Mesenchymal stem cell (in vitro differentiated cells and primary cell): ENCODE data around the gene CDKN2B.
A peak's percentile ranks its signal among the peaks of the same experiment; 100 is the strongest.

Experiments
- DNase-seq: peaks from one replicate; pipeline ENCODE4 v3.0.0-alpha.2; 2013
- H2AFZ ChIP-seq: one replicate; pipeline ENCODE4 v1.6.1; 2013; ENCODE audit warnings: low read depth, mild to moderate bottlenecking, control low read depth, inconsistent platforms, low read length, moderate library complexity
- H2AK5ac ChIP-seq: 2 replicates; pipeline ENCODE4 v1.6.1; 2013; ENCODE audit warnings: low read length, moderate library complexity, mild to moderate bottlenecking, inconsistent platforms; ENCODE audit not compliant: severe bottlenecking
- H2BK120ac ChIP-seq: one replicate; pipeline ENCODE4 v1.6.1; 2013; ENCODE audit warnings: low read depth, mild to moderate bottlenecking, inconsistent platforms, low read length, moderate library complexity
- H2BK12ac ChIP-seq, 2 experiments: one replicate each; pipeline ENCODE4 v1.6.1; 2013; ENCODE audit warnings: inconsistent platforms in 2 of 2, low read length in 2 of 2, mild to moderate bottlenecking in 2 of 2, moderate library complexity in 2 of 2, control low read depth in 1 of 2
- H2BK15ac ChIP-seq: one replicate; pipeline ENCODE4 v1.6.1; 2013; ENCODE audit warnings: mild to moderate bottlenecking, low read depth, inconsistent platforms; ENCODE audit not compliant: poor library complexity, severe bottlenecking
- H2BK5ac ChIP-seq: 2 replicates; pipeline ENCODE4 v1.6.1; 2013; ENCODE audit warnings: low read depth, mild to moderate bottlenecking, low read length, control low read depth, inconsistent platforms; ENCODE audit not compliant: poor library complexity, severe bottlenecking
- H3K14ac ChIP-seq, 2 experiments: one replicate each; pipeline ENCODE4 v1.6.1; 2013; ENCODE audit warnings: inconsistent platforms in 2 of 2, low read length in 2 of 2, control low read depth in 1 of 2, mild to moderate bottlenecking in 1 of 2, moderate library complexity in 1 of 2
- H3K18ac ChIP-seq, 2 experiments: one replicate each; pipeline ENCODE4 v1.6.1; 2013; ENCODE audit warnings: inconsistent platforms in 2 of 2, low read length in 2 of 2, control low read depth in 1 of 2, low read depth in 1 of 2, mild to moderate bottlenecking in 1 of 2
- H3K23ac ChIP-seq, 2 experiments: one replicate each; pipeline ENCODE4 v1.6.1; 2013; ENCODE audit warnings: inconsistent platforms in 2 of 2, low read length in 2 of 2, mild to moderate bottlenecking in 2 of 2, moderate library complexity in 2 of 2, control low read depth in 1 of 2
- H3K27ac ChIP-seq: 2 replicates; pipeline ENCODE4 v1.5.1; 2013; ENCODE audit warnings: mild to moderate bottlenecking, moderate library complexity, low read length, control low read depth, inconsistent platforms; ENCODE audit not compliant: poor library complexity, severe bottlenecking
- H3K27me3 ChIP-seq, 2 experiments: 2 replicates each; pipeline versions ENCODE4 v1.6.1 to v1.7.0; 2013; ENCODE audit warnings: low read length in 2 of 2, mild to moderate bottlenecking in 2 of 2, moderate library complexity in 2 of 2, control low read depth in 1 of 2, inconsistent platforms in 1 of 2; ENCODE audit not compliant: control insufficient read depth in 1 of 2, insufficient read depth in 1 of 2
- H3K36me3 ChIP-seq, 2 experiments: 2 replicates each; pipeline versions ENCODE4 v1.6.1 to v1.7.0; 2013; ENCODE audit warnings: low read length in 2 of 2, control low read depth in 1 of 2, inconsistent platforms in 1 of 2, low read depth in 1 of 2, mild to moderate bottlenecking in 1 of 2; ENCODE audit not compliant: insufficient read depth in 2 of 2, control insufficient read depth in 1 of 2
- H3K4ac ChIP-seq, 2 experiments: one replicate each; pipeline ENCODE4 v1.6.1; 2013; ENCODE audit warnings: inconsistent platforms in 2 of 2, low read length in 2 of 2, mild to moderate bottlenecking in 2 of 2, moderate library complexity in 2 of 2, control low read depth in 1 of 2, low read depth in 1 of 2
- H3K4me1 ChIP-seq: 2 replicates; pipeline ENCODE4 v1.6.1; 2013; ENCODE audit warnings: low read depth, low read length, control low read depth; ENCODE audit not compliant: control insufficient read depth, insufficient read depth
- H3K4me2 ChIP-seq: 2 replicates; pipeline ENCODE4 v1.6.1; 2013; ENCODE audit warnings: low read length, mild to moderate bottlenecking, inconsistent platforms; ENCODE audit not compliant: poor library complexity, severe bottlenecking
- H3K4me3 ChIP-seq, 2 experiments: 2 replicates each; pipeline versions ENCODE4 v1.5.1 to v1.7.0; 2013; ENCODE audit warnings: low read length in 2 of 2, mild to moderate bottlenecking in 2 of 2, control low read depth in 1 of 2, low read depth in 1 of 2; ENCODE audit not compliant: insufficient read depth in 1 of 2
- H3K79me1 ChIP-seq: replicated peaks from 2 replicates; pipeline ENCODE4 v1.6.1; 2013; ENCODE audit warnings: mild to moderate bottlenecking, control low read depth, low read length, inconsistent platforms; ENCODE audit not compliant: poor library complexity, severe bottlenecking
- H3K9ac ChIP-seq: 2 replicates; pipeline ENCODE4 v1.7.0; 2013; ENCODE audit warnings: mild to moderate bottlenecking, low read length, moderate library complexity
- H3K9me3 ChIP-seq: 2 replicates; pipeline ENCODE4 v1.7.0; 2013; ENCODE audit warnings: mild to moderate bottlenecking, low read length; ENCODE audit not compliant: control insufficient read depth
- H4K8ac ChIP-seq: one replicate; pipeline ENCODE4 v1.6.1; 2013; ENCODE audit warnings: inconsistent platforms, mild to moderate bottlenecking, low read length, moderate library complexity
- H4K91ac ChIP-seq: one replicate; pipeline ENCODE4 v1.6.1; 2013; ENCODE audit warnings: mild to moderate bottlenecking, low read length, inconsistent platforms
- WGBS: methylation state at CpG from one replicate; pipeline ENCODE4 v1.1.7; 2013; ENCODE audit warnings: mixed read lengths; 5-methylcytosine and 5-hydroxymethylcytosine counted together

Gene CDKN2B

DNA sequence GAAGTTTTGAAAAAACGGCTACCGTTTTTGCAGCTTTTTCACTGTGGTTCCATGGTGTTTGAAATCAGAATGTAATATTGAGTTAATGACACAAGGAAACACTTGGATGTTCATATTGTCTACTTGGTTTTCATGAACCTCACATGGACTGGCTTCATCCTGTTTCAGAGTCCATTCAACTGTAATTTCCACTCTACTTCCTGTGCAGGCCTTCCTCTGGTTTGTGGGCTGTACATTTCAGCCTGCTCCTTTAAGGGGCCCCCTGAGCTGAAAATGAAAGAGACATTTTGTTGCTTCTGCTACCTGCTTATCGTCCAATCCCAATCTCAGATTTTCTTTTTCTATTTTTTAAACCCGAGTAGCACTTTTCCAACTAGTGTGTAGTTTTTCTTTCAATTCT is 41.8 kb upstream of the CDKN2B start:
- no peak overlapping the region for H3K14ac ChIP-seq
- no peaks in the 10 kb centered on the region for H3K79me1 ChIP-seq
- H4K8ac ChIP-seq, result no peak overlapping the region
- H3K18ac ChIP-seq, result peak overlapping the region; percentile 40 to 73
- H2BK5ac ChIP-seq, result no peak overlapping the region
- no peaks in the 10 kb centered on the region for H3K9me3 ChIP-seq
- 96% methylated on average over 4 of the region's 4 CpGs for WGBS
- H3K9ac ChIP-seq, result no peak overlapping the region
- no peaks in the 10 kb centered on the region for H3K36me3 ChIP-seq
- no peak overlapping the region for H3K4me2 ChIP-seq
- no peak overlapping the region for H2BK120ac ChIP-seq
- H2AK5ac ChIP-seq, result no peak overlapping the region
- DNase-seq, result no peak
- H2BK15ac ChIP-seq, result no peak overlapping the region
- H3K4me1 ChIP-seq, result no peaks in the 10 kb centered on the region
- H3K27me3 ChIP-seq, result no peaks in the 10 kb centered on the region
- H3K4me3 ChIP-seq, result no peak overlapping the region
- no peak overlapping the region for H3K27ac ChIP-seq
- no peak overlapping the region for H2AFZ ChIP-seq
- peak overlapping the region in 1 of 2 experiments; percentile 92 for H2BK12ac ChIP-seq
- peak overlapping the region in 1 of 2 experiments; percentile 37 for H3K4ac ChIP-seq
- no peak overlapping the region for H4K91ac ChIP-seq
- H3K23ac ChIP-seq, result no peak overlapping the region

DNA sequence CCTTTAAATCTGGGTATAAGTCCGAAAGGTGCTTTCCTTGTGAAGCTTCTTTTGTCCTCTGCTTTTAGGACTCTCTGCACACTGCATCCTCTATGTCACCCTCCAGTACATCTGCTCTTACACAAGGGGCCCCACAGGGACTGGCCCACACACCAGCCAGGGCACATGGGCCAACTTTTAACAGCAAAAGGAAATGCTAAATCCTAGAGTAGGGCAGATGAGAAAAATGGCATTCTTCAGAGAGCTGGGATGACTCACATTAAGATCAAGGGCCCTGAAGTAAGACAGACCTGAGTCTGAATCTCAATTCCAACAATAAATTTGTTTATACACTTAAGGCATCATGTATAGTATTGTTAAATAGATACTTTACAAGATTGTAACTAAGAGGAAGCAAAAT is 40.3 kb upstream of the CDKN2B start:
- Histone ChIP-seq H2AFZ (no peak overlapping the region), H3K4me3 (no peak overlapping the region), H3K9ac (no peak overlapping the region), H4K8ac (no peak overlapping the region), H3K36me3 (no peaks in the 10 kb centered on the region), H2BK12ac (peak overlapping the region in 1 of 2 experiments; percentile 78), H3K18ac (peak overlapping the region; percentile 37 to 69), H3K23ac (peak overlapping the region in 1 of 2 experiments; percentile 67), H2BK120ac (no peak overlapping the region), H3K4me1 (no peaks in the 10 kb centered on the region), H3K4ac (peak overlapping the region in 1 of 2 experiments; percentile 24), H2BK15ac (no peak overlapping the region), H3K4me2 (no peak overlapping the region), H3K14ac (no peak overlapping the region), H3K79me1 (no peaks in the 10 kb centered on the region), H2BK5ac (no peak overlapping the region), H3K9me3 (no peaks in the 10 kb centered on the region), H3K27me3 (no peaks in the 10 kb centered on the region), H2AK5ac (no peak overlapping the region), H3K27ac (peak overlapping the region; percentile 35), H4K91ac (peak overlapping the region; percentile 85)
- DNase-seq, result peak; percentile 44
- WGBS, result 86% methylated on average over 1 of the region's 1 CpG

- 98% methylated on average over 2 of the region's 2 CpGs for WGBS
- H2BK12ac ChIP-seq, result no peak overlapping the region
- H2AFZ ChIP-seq, result no peak overlapping the region
- DNase-seq, result no peak
- no peaks in the 10 kb centered on the region for H3K27me3 ChIP-seq
- no peaks in the 10 kb centered on the region for H3K79me1 ChIP-seq
- H3K9me3 ChIP-seq, result no peaks in the 10 kb centered on the region
- H3K27ac ChIP-seq, result no peak overlapping the region
- H4K91ac ChIP-seq, result no peak overlapping the region
- no peak overlapping the region for H3K23ac ChIP-seq
- no peak overlapping the region for H3K4ac ChIP-seq
- H3K4me2 ChIP-seq, result no peak overlapping the region
- H4K8ac ChIP-seq, result no peak overlapping the region
- H2BK15ac ChIP-seq, result no peak overlapping the region
- no peak overlapping the region for H3K9ac ChIP-seq
- H3K4me1 ChIP-seq, result no peaks in the 10 kb centered on the region
- H3K36me3 ChIP-seq, result no peaks in the 10 kb centered on the region
- no peak overlapping the region for H2BK5ac ChIP-seq
- H3K4me3 ChIP-seq, result no peak overlapping the region
- no peak overlapping the region for H2AK5ac ChIP-seq
- no peak overlapping the region for H3K14ac ChIP-seq
- H3K18ac ChIP-seq, result no peak overlapping the region
- H2BK120ac ChIP-seq, result no peak overlapping the region
Observed at GRCh38 chr9:22047596-22047995, 38.5 kb upstream of the CDKN2B start.

DNA sequence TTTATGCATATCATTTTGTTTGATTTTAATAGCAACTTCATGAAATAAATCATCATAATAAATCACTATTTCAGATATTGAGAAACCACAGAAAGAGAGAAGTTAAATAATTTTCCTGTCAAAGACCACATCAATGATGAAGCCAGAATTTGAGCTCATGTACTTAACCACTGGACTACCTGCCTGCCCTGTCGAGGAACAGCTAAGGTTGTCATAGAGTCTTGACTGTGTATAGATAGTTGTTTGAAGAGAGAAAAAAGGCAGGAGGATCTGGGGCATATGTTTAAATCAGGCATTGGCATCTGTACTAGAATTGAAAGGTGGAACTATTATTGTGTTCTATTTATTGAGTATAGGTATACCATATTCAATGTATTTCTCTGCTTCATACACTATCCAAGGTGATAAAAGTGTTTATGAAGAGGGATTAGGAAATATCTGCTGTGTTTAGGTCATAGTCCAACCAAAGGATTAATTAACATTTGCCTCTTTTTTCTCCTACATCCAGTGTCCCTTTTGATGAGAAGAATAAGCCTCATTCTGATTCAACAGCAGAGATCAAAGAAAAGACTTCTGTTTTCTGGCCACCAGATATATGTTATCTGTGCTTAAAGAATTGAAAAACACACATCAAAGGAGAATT is 37.3 kb upstream of the CDKN2B start:
- WGBS, result 90% methylated on average over 1 of the region's 1 CpG
- no peaks in the 10 kb centered on the region for H3K79me1 ChIP-seq
- H4K8ac ChIP-seq, result no peak overlapping the region
- H3K18ac ChIP-seq, result no peak overlapping the region
- no peak overlapping the region for H2BK120ac ChIP-seq
- H3K27me3 ChIP-seq, result no peaks in the 10 kb centered on the region
- no peaks in the 10 kb centered on the region for H3K36me3 ChIP-seq
- H2BK12ac ChIP-seq, result no peak overlapping the region
- H3K27ac ChIP-seq, result no peak overlapping the region
- H3K14ac ChIP-seq, result no peak overlapping the region
- H4K91ac ChIP-seq, result no peak overlapping the region
- no peak overlapping the region for H3K4ac ChIP-seq
- H3K4me2 ChIP-seq, result no peak overlapping the region
- no peaks in the 10 kb centered on the region for H3K4me1 ChIP-seq
- no peak overlapping the region for H2BK15ac ChIP-seq
- H3K4me3 ChIP-seq, result no peak overlapping the region
- H2BK5ac ChIP-seq, result no peak overlapping the region
- no peaks in the 10 kb centered on the region for H3K9me3 ChIP-seq
- H3K23ac ChIP-seq, result no peak overlapping the region
- no peak for DNase-seq
- H2AFZ ChIP-seq, result no peak overlapping the region
- no peak overlapping the region for H2AK5ac ChIP-seq
- no peak overlapping the region for H3K9ac ChIP-seq
